Astrocyte (in vitro differentiated cells and primary cell): ENCODE results near the gene CDK14. TPM values are rescaled to one million over a fixed set of nuclear protein-coding genes. Genes with fewer than 3 reads are reported as not detected.
A peak's percentile ranks its signal among the peaks of the same experiment; 100 is the strongest.

Source experiments
- DNase-seq: peaks from one replicate; pipeline ENCODE4 v3.0.0-alpha.2; 2010; ENCODE audit warnings: low read depth
- FAIRE-seq: peaks from 2 replicates; lab custom pipeline; 2011; peaks lifted over from hg19 to GRCh38; lab: Jason Lieb, UNC
- H2AFZ ChIP-seq: 2 replicates; pipeline ENCODE4 v1.6.0; 2012; ENCODE audit warnings: low read depth, low read length, inconsistent platforms
- H3K27ac ChIP-seq: 2 replicates; pipeline ENCODE4 v1.5.1; 2011; ENCODE audit warnings: low read depth, low read length, inconsistent platforms
- H3K27me3 ChIP-seq: 2 replicates; pipeline ENCODE4 v1.6.0; 2011; ENCODE audit warnings: low read length, inconsistent platforms; ENCODE audit not compliant: insufficient read depth
- H3K36me3 ChIP-seq: 2 replicates; pipeline ENCODE4 v1.5.1; 2011; ENCODE audit warnings: low read length, inconsistent platforms; ENCODE audit not compliant: insufficient read depth
- H3K4me1 ChIP-seq: 2 replicates; pipeline ENCODE4 v1.5.1; 2011; ENCODE audit warnings: low read length, inconsistent platforms; ENCODE audit not compliant: insufficient read depth
- H3K4me2 ChIP-seq: 2 replicates; pipeline ENCODE4 v1.6.0; 2012; ENCODE audit warnings: low read length, inconsistent platforms
- H3K4me3 ChIP-seq: 2 replicates; pipeline ENCODE4 v1.5.1; 2011; ENCODE audit warnings: low read depth, mild to moderate bottlenecking, low read length, inconsistent platforms; ENCODE audit not compliant: insufficient read depth
- H3K79me2 ChIP-seq: 2 replicates; pipeline ENCODE4 v1.6.0; 2012; ENCODE audit warnings: mild to moderate bottlenecking, low read length, inconsistent platforms; ENCODE audit not compliant: insufficient read depth
- H3K9ac ChIP-seq: 2 replicates; pipeline ENCODE4 v1.6.0; 2012; ENCODE audit warnings: mild to moderate bottlenecking, low read length, inconsistent platforms
- H3K9me3 ChIP-seq: 2 replicates; pipeline ENCODE4 v1.5.1; 2012; ENCODE audit warnings: low read depth, mild to moderate bottlenecking, low read length, inconsistent platforms; ENCODE audit not compliant: insufficient read depth
- H4K20me1 ChIP-seq: 2 replicates; pipeline ENCODE4 v1.6.0; 2012; ENCODE audit warnings: low read length, inconsistent platforms; ENCODE audit not compliant: insufficient read depth
- H3K27ac Mint-ChIP-seq: one replicate; pipeline ENCODE4 v1.8.0; 2021; ENCODE audit warnings: mild to moderate bottlenecking, mixed read lengths; ENCODE audit not compliant: unreplicated experiment
- H3K27me3 Mint-ChIP-seq: one replicate; pipeline ENCODE4 v1.8.0; 2021; ENCODE audit warnings: low read depth, mixed read lengths; ENCODE audit not compliant: unreplicated experiment
- H3K36me3 Mint-ChIP-seq: one replicate; pipeline ENCODE4 v1.8.0; 2021; ENCODE audit warnings: low read depth, mixed read lengths; ENCODE audit not compliant: unreplicated experiment
- H3K4me1 Mint-ChIP-seq: one replicate; pipeline ENCODE4 v1.8.0; 2021; ENCODE audit warnings: low read depth, mixed read lengths; ENCODE audit not compliant: unreplicated experiment
- H3K4me3 Mint-ChIP-seq: one replicate; pipeline ENCODE4 v1.8.0; 2021; ENCODE audit warnings: mild to moderate bottlenecking, moderate library complexity, mixed read lengths; ENCODE audit not compliant: unreplicated experiment
- H3K9me3 Mint-ChIP-seq: one replicate; pipeline ENCODE4 v1.8.0; 2021; ENCODE audit warnings: mild to moderate bottlenecking, mixed read lengths; ENCODE audit not compliant: unreplicated experiment
- EZH2 ChIP-seq: IDR thresholded peaks from 2 replicates; pipeline ENCODE4 v1.6.1; 2012; ENCODE audit warnings: mild to moderate bottlenecking, low read length, inconsistent platforms; ENCODE audit not compliant: insufficient read depth
- total RNA-seq: library from RNA; stranded (reverse); gene quantifications from 2 replicates; pipeline ENCODE4 v1.2.1, GENCODE V29; 2021
- TF ChIP-seq, protein P1 (sequence below): IDR thresholded peaks from 2 replicates; pipeline ENCODE4 v1.5.1; 2011; ENCODE audit warnings: low read depth, mild to moderate bottlenecking, inconsistent platforms, low read length, moderate library complexity; ENCODE audit not compliant: insufficient read depth

The CDK14 gene
- total RNA-seq, 1 donor from 2014 or later: 30.2 TPM

- TF ChIP-seq, protein P1, sequence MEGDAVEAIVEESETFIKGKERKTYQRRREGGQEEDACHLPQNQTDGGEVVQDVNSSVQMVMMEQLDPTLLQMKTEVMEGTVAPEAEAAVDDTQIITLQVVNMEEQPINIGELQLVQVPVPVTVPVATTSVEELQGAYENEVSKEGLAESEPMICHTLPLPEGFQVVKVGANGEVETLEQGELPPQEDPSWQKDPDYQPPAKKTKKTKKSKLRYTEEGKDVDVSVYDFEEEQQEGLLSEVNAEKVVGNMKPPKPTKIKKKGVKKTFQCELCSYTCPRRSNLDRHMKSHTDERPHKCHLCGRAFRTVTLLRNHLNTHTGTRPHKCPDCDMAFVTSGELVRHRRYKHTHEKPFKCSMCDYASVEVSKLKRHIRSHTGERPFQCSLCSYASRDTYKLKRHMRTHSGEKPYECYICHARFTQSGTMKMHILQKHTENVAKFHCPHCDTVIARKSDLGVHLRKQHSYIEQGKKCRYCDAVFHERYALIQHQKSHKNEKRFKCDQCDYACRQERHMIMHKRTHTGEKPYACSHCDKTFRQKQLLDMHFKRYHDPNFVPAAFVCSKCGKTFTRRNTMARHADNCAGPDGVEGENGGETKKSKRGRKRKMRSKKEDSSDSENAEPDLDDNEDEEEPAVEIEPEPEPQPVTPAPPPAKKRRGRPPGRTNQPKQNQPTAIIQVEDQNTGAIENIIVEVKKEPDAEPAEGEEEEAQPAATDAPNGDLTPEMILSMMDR: no peak
- TF ChIP-seq EZH2: no peak
- no peaks in the 10 kb centered on the region for H3K9me3 ChIP-seq
- FAIRE-seq (no peak), DNase-seq (no peak)
- no peaks in the 10 kb centered on the region for H4K20me1 ChIP-seq
- Mint-ChIP-seq H3K27ac (no peak overlapping the region), H3K36me3 (no peaks in the 10 kb centered on the region), H3K27me3 (no peaks in the 10 kb centered on the region), H3K9me3 (no peaks in the 10 kb centered on the region), H3K4me1 (no peaks in the 10 kb centered on the region), H3K4me3 (no peak overlapping the region)
- no peak overlapping the region for H3K4me2 ChIP-seq
- no peak overlapping the region for H2AFZ ChIP-seq
- H3K79me2 ChIP-seq: no peaks in the 10 kb centered on the region
- no peaks in the 10 kb centered on the region for H3K36me3 ChIP-seq
- no peak overlapping the region for H3K9ac ChIP-seq
- H3K27me3 ChIP-seq: no peaks in the 10 kb centered on the region
- H3K27ac ChIP-seq: no peak overlapping the region
- no peak overlapping the region for H3K4me3 ChIP-seq
- H3K4me1 ChIP-seq: no peaks in the 10 kb centered on the region
Measured at GRCh38 chr7:91157579-91158320, 561.6 kb downstream of the CDK14 start.

DNA sequence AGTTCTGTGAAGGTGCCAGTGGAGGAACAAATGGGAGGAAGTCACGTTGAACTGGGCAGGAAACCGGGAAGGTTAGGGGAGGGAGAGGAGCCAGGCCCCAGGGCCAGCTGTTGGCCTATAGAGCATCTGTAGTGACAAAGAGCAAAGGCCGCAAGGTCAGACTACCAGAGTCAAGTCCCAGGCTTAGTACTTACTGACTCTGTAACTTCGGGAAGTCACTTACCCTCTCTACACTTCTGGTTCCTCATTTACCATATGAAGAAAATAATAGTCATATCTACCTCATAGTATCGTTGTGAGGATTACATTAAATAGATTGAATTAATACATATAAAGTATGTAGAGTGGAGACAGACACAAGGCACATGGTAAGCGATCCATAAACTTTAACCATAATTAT is 566.3 kb downstream of the CDK14 start:
- no peak overlapping the region for H2AFZ ChIP-seq
- no peaks in the 10 kb centered on the region for H3K9me3 Mint-ChIP-seq
- no peaks in the 10 kb centered on the region for H3K36me3 Mint-ChIP-seq
- no peaks in the 10 kb centered on the region for H3K27me3 Mint-ChIP-seq
- TF ChIP-seq, protein P1: no peak
- TF ChIP-seq EZH2: no peak
- H3K4me3 ChIP-seq: no peak overlapping the region
- no peaks in the 10 kb centered on the region for H4K20me1 ChIP-seq
- no peak overlapping the region for H3K27ac Mint-ChIP-seq
- no peaks in the 10 kb centered on the region for H3K36me3 ChIP-seq
- FAIRE-seq (no peak), DNase-seq (no peak)
- no peaks in the 10 kb centered on the region for H3K27me3 ChIP-seq
- peaks cover 20% of the 10 kb centered on the region for H3K4me1 Mint-ChIP-seq
- H3K9me3 ChIP-seq: no peaks in the 10 kb centered on the region
- H3K79me2 ChIP-seq: no peaks in the 10 kb centered on the region
- H3K4me2 ChIP-seq: no peak overlapping the region
- H3K9ac ChIP-seq: no peak overlapping the region
- no peak overlapping the region for H3K27ac ChIP-seq
- peaks cover 20% of the 10 kb centered on the region for H3K4me1 ChIP-seq
- no peak overlapping the region for H3K4me3 Mint-ChIP-seq

DNA sequence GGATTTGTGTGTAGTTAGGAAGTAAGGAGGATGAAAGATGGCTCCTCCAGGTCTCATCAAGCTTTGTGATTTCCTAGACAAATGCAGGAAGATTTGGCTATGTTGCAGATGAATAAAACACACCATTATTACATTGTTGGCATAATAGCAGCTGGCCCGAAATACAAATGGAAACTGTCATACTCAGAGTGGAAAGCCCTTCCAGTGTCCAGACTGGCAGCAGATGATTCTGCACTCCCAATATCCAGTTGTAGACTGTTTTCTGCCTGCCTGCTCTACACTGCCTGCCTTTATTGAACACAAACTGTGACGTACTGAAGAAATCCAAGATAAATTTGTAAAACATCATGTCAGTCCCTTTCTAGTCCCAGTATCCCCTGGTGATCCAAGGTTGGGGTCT is 568.4 kb downstream of the CDK14 start:
- no peaks in the 10 kb centered on the region for H3K9me3 Mint-ChIP-seq

More for the DNA sequence above, 568.4 kb downstream of the CDK14 start:
- H3K4me1 ChIP-seq: peaks cover 27% of the 10 kb centered on the region
- H3K79me2 ChIP-seq: no peaks in the 10 kb centered on the region
- H3K27ac Mint-ChIP-seq: peak overlapping the region; percentile 94
- H3K4me2 ChIP-seq: peak overlapping the region; percentile 79
- no peaks in the 10 kb centered on the region for H3K36me3 Mint-ChIP-seq
- no peaks in the 10 kb centered on the region for H3K36me3 ChIP-seq
- H3K4me1 Mint-ChIP-seq: peaks cover 25% of the 10 kb centered on the region
- H3K4me3 ChIP-seq: no peak overlapping the region
- no peak overlapping the region for H2AFZ ChIP-seq
- no peak overlapping the region for H3K4me3 Mint-ChIP-seq
- FAIRE-seq (no peak), DNase-seq (no peak)
- TF ChIP-seq EZH2: no peak
- TF ChIP-seq, protein P1: no peak
- H4K20me1 ChIP-seq: no peaks in the 10 kb centered on the region
- H3K9me3 ChIP-seq: no peaks in the 10 kb centered on the region
- H3K27me3 ChIP-seq: no peaks in the 10 kb centered on the region
- peak overlapping the region; percentile 76 for H3K27ac ChIP-seq
- no peaks in the 10 kb centered on the region for H3K27me3 Mint-ChIP-seq
- H3K9ac ChIP-seq: peak overlapping the region; percentile 12
